ENCODE data around the gene ACY1.
"Not testable (repeated sequence)": the region's sequence is repeated elsewhere in the genome, so short reads cannot be mapped to it uniquely, and the experiment has no call there.

Gene ACY1

GRCh38 chr3:51986010-51986947 is 2.9 kb downstream of the ACY1 start:
- Histone ChIP-seq H3K27ac (no peak overlapping the region), H3K4me3 (no peak overlapping the region)
- no peak for TF ChIP-seq CTCF (IDR thresholded peaks at IDR 0.05)
- no peak for DNase-seq (ENCODE audit: low spot score)

GRCh38 chr3:51987568-51987967 is 4.2 kb downstream of the ACY1 start:
- H3K27ac ChIP-seq = no peak overlapping the region
- H3K4me3 ChIP-seq = no peak overlapping the region
- TF ChIP-seq CTCF (IDR thresholded peaks at IDR 0.05) = no peak
- DNase-seq (ENCODE audit: low spot score) = no peak

- TF ChIP-seq CTCF (IDR thresholded peaks at IDR 0.05) = no peak
- no peak for DNase-seq (ENCODE audit: low spot score)
- Histone ChIP-seq H3K27ac (no peak overlapping the region), H3K4me3 (no peak overlapping the region)
These were observed 5.2 kb downstream of the ACY1 start for GRCh38 chr3:51988286-51989146.

GRCh38 chr3:51990501-51990971 is 7.2 kb downstream of the ACY1 start:
- not testable (repeated sequence) for H3K27ac ChIP-seq; DNase-seq (ENCODE audit: low spot score); H3K4me3 ChIP-seq

- no peak for DNase-seq (ENCODE audit: low spot score)
- H3K27ac ChIP-seq = no peak overlapping the region
- no peak for TF ChIP-seq CTCF (IDR thresholded peaks at IDR 0.05)
These were observed 8.8 kb downstream of the ACY1 start for GRCh38 chr3:51992017-51992682.

GRCh38 chr3:51993657-51994056 is 10.3 kb downstream of the ACY1 start:
- DNase-seq (ENCODE audit: low spot score); H3K4me3 ChIP-seq; H3K27ac ChIP-seq: not testable (repeated sequence)

More at GRCh38 chr3:51992017-51992682, 8.8 kb downstream of the ACY1 start:
- no peak overlapping the region for H3K4me3 ChIP-seq

GRCh38 chr3:51994530-51994929 is 11.2 kb downstream of the ACY1 start:
- DNase-seq (ENCODE audit: low spot score) = no peak
- H3K4me3 ChIP-seq = peak overlapping the region; percentile 83
- peak overlapping the region in 1 of 2 donors; percentile 80 for H3K27ac ChIP-seq
- TF ChIP-seq CTCF (IDR thresholded peaks at IDR 0.05) = no peak
